NCI-H1436 (cell line): ENCODE data around the gene APRT.

ENCODE experiments used
- DNase-seq: peaks from one replicate; lab custom pipeline; 2025; lab: John Stamatoyannopoulos, UW

The APRT gene

DNA sequence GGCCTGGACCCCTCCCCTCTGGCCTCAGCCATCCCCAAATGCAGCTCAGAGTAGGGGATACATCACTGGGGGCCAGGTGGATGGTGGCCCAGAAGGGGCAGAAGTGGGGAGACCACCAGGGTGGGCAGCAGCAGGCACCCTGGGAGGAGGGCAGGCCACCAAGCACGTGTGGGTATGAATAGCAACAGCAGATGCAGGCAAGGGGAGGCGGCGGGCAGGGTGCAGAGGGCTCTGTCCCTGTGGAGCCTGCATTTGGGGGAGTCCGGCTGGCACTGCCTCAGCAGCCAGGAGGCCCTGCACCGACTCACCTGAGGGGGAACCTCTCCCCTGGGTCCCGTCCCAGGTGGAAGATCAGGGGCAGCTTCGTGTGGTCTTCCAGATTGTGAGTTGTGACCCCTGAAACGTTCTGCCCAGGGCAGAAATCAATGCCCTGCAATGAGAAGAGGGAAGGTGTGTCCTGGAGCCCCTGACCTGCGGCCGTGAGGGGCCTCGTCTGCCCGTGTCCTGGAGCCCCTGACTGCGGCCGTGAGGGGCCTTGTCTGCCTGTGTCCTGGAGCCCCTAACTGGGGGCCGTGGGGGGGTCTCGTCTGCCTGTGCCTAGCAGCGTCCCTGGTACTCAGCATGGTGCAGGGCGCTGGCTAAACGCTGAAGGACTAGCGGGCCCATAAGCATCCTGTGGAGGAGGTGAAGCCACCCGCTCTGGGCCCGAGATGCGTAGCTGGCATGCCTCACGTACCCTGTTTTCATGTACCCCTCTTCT lies 10.7 kb upstream of the APRT start:
- no peak for DNase-seq

DNA sequence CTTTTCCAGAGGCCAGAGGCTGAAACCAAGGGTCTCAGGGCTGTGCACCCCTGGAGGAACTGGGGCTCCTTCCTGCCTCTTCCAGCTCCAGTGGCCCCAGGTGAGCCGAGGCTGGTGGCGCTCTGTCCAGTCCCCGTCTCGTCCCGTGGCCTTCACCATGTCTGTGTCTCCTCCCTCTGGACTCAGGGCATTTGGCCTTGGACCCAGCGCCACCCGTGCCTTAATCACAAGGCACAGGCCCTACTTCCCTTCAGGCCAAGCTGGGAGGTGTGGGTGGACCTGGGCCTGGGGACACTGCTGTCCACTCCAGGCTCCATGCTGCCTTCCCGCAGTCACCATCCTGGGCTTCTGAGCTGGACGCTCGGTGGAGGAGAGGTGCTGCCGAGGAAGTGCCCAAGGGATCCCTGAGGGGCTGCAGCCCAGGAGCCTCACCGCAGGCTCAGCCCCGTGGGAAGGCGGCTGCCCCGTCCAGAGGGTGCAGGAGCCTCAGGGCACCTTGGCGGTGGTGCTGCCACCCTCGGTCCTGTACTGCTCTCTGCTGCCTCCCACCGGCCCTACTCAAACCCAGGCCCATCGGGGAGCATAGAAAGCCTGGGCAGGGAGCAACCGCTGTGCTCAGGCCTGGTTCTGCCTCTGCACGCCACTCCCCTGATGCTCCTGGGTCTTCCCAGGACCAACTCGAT lies 9.6 kb upstream of the APRT start:
- DNase-seq = no peak

DNA sequence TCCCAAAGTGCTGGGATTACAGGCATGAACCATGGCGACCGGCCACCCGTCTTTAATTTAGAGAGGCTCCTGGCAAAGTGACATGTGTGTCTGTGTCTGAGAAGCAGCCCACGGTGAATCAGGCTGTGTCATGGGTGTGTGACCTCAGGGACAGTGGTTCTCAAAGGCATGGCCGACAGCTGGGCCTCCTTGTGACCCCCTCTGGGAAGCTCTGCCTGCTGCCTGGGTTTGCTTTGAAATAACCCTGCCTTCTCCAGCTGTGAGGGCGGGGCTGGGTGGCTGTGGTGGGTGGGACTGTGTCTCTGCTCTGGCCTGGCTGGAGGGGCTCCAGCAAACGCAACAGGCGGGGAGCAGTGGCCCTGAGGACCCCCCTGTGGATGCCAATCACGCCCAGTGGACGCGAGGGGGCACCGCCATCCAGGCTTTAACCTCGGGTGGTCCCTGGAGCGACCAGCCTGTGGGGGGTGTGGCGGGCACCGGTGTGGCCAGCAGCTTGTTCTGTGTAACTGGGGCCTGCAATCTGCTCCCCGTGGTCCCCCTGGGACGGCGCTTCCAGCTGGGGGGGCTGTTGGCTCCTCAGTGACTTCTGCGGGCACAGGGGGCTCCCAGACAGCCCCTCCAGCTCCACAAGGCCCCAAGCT lies 8.8 kb upstream of the APRT start:
- no peak for DNase-seq

DNA sequence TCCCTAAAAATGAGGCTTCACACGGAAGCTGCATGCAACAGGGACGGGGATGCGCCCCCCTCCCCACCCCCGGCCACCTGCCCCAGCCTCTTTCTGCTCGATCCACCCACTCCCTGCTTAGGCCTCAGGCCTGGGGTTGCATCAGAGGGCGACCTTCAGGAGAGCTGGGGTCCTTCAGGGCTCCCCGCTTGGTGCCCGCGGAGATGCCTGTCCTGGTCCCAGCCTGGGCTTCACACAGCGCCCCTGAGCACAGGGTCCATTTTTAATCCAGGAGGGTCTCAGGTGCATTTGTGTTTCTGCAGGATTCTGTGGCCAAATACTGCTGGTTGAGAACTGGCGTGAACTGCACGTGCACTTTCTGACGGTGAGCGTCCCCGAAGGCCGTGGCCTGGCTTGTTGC lies 7.4 kb upstream of the APRT start:
- DNase-seq = no peak

DNA sequence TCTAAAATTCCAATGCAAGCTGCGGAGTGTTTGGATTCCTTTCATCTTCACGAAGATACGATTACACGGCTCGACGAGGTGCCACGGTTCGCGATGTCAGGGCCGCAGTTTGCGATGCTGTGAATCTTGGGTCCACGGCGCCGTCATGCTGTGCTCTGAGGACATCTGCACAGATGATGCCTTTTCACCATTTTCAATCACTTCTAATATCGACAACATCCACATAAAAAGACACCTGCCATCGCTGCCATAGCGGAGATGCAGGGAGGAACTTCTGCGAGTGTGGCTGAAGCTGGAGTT lies 6.8 kb upstream of the APRT start:
- no peak for DNase-seq

DNA sequence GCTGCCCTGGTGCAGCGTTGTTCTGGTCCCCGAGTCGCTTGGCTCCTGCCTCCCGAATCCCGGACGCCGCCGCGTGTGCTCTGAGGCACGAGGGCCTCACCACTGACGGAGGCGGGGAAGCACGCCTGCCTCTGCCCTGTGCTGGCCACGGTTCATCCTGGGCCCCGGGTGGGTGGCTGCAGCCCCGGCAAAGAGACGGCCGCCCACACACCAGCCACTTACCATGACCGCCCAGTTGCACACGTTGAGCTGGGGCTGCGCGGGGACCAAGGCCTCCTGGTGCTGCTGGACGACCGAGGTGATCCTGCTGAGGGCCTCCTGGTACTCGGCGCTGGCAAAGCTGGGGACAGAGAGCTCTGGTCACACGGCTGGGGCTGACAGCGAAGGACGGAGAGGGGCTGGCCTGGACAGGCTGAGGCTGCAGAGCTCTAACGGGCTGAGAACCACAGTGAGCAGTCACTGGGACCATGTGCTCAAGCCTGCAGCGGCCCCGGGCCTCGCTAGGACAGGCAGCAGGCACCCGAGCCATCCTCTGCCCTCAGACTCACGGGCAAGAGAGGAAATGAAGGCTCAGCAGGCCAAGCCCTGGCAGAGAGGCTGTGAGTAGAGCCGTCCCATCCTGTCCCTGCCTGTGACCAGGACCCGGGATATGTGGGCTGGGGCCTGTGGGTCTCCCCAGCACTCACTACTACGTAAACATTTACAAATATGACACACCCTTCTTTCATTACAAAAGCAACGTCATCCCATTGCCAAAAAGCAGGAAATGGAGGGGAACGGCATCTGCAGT lies 6.3 kb upstream of the APRT start:
- no peak for DNase-seq

DNA sequence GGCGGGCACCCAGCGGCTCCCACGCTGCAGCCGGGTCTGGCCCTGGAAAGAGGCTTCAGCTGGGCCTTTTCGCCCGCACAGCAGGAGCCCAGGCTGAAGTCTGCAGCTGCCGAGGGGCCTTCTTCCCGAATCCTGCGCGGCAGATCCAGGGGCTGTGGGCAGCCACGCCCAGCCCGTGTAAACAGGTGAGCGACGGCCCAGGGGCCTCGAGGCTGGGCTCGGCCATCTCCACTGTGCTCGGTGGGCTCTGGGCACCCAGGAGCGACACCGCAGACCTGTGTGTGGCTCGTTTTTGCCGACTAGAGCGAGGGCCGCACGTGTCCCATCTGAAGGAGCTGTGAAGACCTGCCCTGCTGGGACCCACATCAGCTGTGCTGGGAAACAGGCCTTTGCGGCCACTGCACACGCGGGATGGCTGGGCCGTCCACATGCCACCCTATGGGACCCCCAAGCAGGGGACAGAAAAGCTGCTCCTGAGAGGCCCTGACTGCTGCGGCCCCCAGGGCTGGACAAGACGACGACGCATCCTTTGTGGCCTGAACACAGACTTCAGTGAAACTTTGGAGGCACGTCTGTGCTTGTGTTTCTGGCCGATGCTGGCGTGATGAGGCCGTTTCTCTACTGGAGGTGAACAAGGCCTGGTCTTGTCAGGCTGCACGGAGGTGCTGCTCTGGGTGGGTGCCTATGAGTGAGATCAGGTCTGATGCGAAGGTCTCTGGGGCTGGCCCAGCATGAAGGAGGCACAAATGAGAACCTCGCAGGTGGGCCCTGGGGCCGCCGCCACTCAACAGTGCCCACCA lies 5.2 kb upstream of the APRT start:
- DNase-seq = no peak

DNA sequence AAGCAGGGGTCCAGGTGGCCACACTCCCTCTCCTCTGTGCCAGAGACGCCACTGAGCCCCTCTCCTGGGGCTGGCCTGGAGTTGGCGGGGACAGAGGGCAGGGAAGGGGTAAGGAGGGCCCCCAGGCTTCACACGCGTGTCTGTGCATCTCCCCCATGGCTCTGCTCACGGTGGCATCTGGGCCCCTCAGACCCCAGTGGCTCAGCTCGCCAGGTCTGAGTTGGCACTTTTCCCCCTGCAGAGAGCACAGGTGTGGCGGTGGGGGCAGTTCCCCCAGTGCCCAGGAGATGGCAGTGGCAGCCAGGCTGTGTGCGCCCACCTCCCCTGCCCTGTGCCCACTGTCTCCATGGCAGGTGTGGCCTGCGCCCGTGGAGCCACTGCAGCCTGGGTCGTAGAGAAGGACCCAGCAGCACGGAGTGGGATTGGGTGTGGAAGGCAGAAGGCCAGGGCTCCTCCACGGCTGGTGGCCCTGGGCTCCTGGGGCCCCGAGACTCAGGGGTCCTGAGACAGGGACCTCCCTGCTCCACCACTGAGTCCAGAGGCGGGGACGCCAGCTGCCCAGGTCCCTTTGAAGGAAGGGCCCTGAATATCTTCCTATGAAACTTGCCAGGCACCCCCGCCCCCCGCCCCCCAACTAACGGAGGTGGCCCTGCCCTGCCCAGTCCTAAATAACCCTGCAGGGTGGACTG lies 4.3 kb upstream of the APRT start:
- DNase-seq = peak; percentile 62

DNA sequence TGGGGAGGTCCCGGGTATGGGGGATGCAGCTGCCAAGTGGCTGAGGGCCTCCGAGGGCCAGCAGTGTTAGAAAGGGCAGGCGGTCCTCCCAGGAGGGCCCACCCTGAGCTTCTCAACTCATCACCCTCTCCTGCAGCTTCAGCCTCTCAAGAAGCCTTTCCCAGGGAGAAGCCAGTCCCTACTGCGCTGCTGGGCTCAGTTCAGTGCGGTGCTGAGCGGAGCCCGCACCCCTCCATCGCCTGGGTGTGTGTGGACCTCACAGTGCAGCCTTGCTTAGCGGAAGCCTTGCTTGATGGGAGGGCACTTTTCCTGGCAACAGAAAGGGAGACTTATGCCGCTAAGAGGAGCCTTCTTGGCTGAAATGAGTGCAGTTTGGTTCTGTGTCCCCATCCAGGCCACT lies 3.5 kb upstream of the APRT start:
- no peak for DNase-seq

DNA sequence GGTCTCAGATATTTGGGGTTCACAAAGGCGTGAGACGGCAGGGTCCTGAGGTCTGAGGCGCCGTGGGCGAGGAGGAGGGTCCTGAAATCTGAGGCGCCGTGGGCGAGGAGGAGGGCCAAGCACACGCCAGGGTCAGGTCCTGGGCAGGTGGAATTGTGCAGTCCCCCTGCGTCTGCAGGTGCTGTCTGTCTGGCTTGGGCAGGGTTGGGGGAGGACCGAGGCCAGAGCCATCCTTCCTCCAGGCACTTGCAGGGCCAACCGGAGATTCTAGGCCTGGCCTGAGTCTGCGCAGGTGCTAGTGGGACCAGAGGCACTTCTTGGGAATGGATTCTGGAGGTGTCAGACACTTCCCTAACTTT lies 2.4 kb upstream of the APRT start:
- no peak for DNase-seq

DNA sequence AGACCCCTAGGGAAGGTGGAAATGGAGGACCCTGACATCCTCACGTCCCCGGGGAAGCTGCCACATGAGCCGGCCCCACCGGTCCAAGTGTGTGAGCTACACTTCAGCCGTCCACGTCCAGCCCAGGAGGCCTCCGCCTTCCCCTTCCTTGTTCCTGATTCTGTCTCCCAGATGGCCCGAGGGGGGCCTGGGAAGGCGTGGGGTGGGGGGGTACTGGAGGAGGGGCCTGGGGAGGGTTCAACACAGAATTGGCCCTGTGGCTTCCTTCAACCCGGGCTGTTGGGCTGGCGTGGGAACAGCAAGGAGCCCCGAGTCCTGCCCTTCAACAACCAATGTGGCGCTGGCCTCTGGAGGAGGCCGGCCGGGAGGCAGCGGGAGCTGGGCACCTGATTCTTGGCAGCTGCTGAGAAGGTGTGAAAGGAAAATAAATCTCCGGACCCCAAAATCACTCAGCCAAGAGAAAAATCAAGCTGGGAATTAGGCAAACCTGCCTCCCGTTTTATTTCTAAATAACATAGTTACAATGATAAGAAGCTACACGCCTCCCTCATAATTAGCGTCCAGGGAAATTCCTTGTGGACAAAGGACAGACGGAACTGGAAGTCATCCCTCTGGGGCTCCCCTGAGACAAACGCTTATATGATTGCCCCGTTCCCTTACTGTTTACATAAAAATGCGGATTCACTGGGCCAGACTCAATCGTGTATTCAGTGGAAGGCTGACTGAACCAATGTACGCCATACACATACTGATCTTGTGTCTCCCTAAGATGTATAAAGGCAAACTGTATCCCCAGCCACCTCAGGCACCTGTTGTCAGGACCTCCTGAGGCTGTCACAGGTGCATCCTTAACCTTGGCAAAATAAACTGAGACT lies 1.8 kb upstream of the APRT start:
- DNase-seq = no peak

DNA sequence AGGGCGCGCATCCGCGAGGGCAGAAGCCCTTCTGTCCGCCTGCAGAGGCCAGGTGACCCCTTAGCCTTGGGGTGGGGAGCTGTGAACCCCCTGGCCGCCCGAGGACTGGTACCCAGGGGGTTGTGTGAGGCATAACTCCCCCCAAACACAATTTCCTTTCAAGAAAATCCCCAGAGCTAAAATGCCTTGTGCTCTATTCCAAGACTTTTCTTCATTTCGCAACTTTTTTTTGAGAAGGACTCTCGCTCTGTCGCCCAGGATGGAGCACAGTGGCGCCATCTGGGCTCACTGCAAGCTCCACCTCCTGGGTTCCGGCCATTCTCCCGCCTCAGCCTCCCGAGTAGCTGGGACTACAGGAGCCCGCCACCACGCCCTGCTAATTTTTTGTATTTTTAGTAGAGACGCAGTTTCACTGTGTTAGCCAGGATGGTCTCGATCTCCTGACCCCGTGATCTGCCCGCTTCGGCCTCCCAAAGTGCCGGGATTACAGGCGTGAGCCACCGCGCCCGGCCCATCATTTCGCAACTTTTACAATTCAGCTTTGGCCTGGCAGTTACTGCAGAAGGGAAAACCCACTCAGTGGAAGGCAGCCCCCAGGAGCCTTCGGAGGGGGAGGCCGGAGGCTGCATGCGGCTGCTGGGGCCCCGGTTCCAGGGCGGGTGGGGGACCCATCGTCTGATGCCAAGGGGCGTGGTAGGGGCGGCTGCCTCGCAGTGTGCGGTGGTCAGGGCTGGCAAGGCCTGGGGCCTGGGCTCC lies 963 bp upstream of the APRT start:
- DNase-seq = peak; percentile 50

DNA sequence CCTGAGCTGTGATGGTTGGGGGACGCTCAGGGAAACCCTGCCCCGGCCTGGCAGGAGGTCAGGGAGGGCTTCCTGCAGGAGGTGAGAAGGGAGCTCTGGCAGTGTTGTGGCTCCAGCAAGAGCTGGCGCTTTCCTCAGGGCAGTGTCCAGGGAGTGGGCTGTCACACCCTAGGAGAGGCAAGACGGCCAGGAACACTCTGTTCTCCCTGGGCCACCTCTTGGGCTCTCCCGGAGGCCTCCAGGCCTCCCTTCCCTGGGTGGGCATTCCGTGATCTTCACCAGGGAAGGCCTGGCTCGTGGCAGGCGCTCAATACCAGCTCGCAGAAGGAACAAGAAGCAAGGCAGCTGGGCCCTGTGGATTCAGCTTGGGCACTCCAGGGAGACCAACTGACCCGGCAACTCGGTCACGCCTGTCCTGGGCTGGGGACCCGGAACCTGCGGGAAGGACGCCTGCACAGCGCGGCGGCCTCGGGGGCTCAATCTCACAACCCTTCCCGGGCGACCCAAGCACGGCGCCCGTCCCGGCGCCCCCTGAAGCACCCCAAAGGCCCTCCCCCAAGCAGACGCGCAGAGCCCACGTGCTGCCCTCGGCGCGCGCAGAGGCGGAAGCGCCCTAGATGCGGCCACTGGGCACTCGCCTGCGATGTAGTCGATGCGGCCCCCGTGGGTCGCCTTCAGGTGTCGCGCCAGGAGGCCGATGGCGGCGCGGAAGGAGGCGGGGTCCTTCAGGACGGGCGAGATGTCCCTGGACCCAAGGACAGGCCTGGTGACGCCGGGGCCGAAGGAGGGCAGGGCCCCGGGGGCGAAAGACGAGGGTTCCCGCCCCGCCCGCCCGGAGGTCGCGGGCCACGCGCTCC lies 588 bp downstream of the APRT start:
- DNase-seq = peak; percentile 85

DNA sequence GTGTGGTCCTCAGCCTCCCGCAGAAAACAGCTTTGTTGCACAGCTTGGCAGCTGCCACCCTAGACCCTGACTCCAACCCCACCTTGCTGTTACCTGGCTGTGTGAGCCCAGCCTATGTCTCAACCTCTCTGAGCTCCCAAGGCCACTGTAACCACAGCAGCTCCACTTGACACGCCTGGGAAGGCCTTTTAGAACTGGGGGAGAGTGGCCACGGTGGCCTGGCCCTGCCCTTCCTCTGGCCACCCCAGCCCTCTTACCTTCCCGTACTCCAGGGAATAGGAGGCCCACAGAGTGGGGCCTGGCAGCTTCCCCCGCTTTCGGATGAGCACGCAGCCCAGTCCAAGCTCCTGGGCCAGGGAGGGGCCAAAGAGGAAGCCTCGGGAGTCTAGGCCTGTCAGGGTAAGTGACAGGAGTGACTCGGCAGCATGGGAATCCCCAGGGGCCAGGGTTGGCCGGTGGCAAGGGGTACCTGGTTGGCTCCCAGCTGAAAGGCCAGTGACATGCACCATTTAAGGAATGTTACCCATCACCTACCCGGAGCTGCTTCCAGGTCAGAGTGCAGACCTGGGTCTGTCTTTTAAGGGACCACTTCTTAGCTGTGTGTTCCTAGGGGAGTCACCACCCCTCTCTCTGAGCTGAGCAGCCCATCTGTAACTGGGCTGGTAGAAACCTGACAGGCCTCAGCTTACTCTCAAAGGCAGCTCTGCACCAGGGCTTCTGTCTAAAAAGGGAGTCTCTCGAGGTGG lies 1.4 kb downstream of the APRT start:
- DNase-seq = no peak

DNA sequence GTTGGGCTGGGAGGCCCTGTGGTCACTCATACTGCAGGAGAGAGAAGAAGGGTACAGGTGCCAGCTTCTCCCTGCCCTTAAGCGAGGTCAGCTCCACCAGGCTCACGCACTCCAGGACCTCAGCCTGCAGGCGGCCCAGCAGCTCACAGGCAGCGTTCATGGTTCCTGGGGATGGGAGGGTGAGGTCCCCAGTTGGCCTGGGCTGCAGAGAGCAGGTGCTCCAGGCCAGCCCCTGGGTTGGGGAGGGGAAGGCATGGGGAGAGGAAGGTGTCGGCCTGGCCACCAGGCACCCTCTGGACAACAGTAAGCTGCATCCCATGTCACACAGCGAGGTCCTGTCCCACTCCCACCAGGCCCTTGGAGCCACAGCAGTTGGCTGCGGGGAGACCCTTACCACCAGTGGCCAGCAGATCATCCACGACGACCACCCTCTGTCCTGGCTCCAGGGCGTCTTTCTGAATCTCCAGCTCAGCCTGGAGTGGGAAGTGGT lies 2.0 kb downstream of the APRT start:
- DNase-seq = no peak

DNA sequence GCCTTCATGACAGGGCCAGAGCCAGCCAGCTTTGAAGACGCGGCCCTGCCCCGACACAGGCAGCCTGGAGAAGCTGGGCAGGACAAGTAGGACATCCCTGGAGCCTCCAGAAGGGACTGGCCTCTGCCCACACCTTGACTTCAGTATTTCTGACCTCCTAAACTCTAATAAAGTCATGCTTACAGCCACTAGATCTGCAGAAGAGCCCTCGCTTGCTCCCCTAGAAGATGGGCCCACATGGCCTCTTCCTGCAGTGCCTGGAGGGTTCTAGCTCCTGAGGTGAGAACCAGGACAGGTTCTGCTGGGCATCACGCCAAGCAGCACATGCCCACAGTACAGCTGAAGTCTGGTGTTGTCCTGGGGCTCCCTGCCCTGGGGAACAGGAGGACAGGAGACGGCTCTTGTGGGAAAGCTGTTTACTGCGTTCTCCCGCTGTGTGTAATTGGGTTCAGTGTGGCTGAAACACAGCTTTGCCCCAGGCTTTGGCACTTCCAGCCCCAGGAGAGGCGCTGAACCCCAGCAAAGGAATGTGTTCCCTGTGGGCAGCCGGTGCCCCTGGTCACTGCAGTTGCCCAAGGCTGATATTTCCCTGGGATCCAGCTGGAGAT lies 2.6 kb downstream of the APRT start:
- DNase-seq = no peak
